Sigmoid colon (tissue), 7 donors: Measurements from ENCODE around the gene MPDZ. TPM values are rescaled to one million over a fixed set of nuclear protein-coding genes. Genes with fewer than 3 reads are reported as not detected.

ENCODE experiments used
- DNase-seq: peaks from one replicate; pipeline ENCODE4 v3.0.0-alpha.2; 2019
- H3K27ac ChIP-seq, 4 donors: fragments of 200-600 bp; sonication (generic); one replicate each; pipeline ENCODE4 v1.5.1; 2016 to 2019; ENCODE audit warnings: mild to moderate bottlenecking in 1 of 4
- H3K27me3 ChIP-seq, 3 donors: fragments of 200-600 bp; sonication (generic); one replicate each; pipeline ENCODE4 v1.5.1; 2019; ENCODE audit warnings: mild to moderate bottlenecking in 1 of 3
- H3K36me3 ChIP-seq, 4 donors: fragments of 200-600 bp; sonication (generic); one replicate each; pipeline ENCODE4 v1.5.1; 2016 to 2019
- H3K4me1 ChIP-seq, 4 donors: fragments of 200-600 bp; sonication (generic); one replicate each; pipeline ENCODE4 v1.5.1; 2017 to 2019
- H3K4me3 ChIP-seq, 4 donors: fragments of 200-600 bp; sonication (generic); one replicate each; pipeline ENCODE4 v1.5.1; 2017 to 2019; ENCODE audit warnings: mild to moderate bottlenecking in 2 of 4, moderate library complexity in 1 of 4
- H3K9me3 ChIP-seq, 4 donors: fragments of 200-600 bp in 3 of 4; sonication (generic) in 3 of 4; one replicate each; pipeline versions ENCODE4 v1.5.1 to v1.6.1; 2013 to 2019
- EP300 ChIP-seq, 4 donors: sonication (generic); formaldehyde crosslinking; IDR thresholded peaks; one replicate each; pipeline ENCODE4 v1.6.1; 2017; ENCODE audit warnings: antibody characterized with exemption in 4 of 4
- POLR2A ChIP-seq, 2 donors: fragments of 450-650 bp; IDR thresholded peaks; one replicate each; pipeline ENCODE4 v1.6.1; 2016; ENCODE audit warnings: antibody characterized with exemption in 2 of 2, mild to moderate bottlenecking in 2 of 2, moderate library complexity in 2 of 2
- POLR2AphosphoS5 ChIP-seq, 4 donors: sonication (generic); formaldehyde crosslinking; IDR thresholded peaks; one replicate each; pipeline ENCODE4 v1.6.1; 2017; ENCODE audit warnings: antibody characterized with exemption in 4 of 4
- WGBS, 2 donors: extraction: QIAGEN DNeasy Blood & Tissue Kit; methylation state at CpG; one replicate each; pipeline ENCODE4 v1.1.7; 2013; 5-methylcytosine and 5-hydroxymethylcytosine counted together
- intact Hi-C: fragments of 100-400 bp; cut with DNase I; formaldehyde crosslinking; loops from one replicate; pipeline ENCODE4 v1.15.1; 2023
- polyA plus RNA-seq, 3 donors: library from polyadenylated mRNA; stranded (reverse); fragments of 200-250 nt; gene quantifications; one replicate each; pipeline ENCODE4 v1.2.3, GENCODE V29; 2013
- total RNA-seq, 4 donors: library from RNA; depleted of rRNA; stranded (reverse); fragments of >200 nt; gene quantifications; one replicate each; pipeline ENCODE4 v1.1.0, GENCODE V29; 2016
- TF ChIP-seq, protein P1 (sequence below), 4 experiments: fragments of 450-650 bp in 3 of 4; fragments of 200-600 bp in 1 of 4; IDR thresholded peaks; one replicate each; pipeline ENCODE4 v1.5.1; 2016 to 2019; ENCODE audit warnings: antibody characterized with exemption in 4 of 4, mild to moderate bottlenecking in 3 of 4, moderate library complexity in 2 of 4
- donor health status: healthy with polysubstance abuse.
- donor health status: Bipolar disorder and iron deficiency.
- donor health status: healthy.

MPDZ gene
- total and polyA plus RNA-seq, 7 donors, result 3.6 to 72.2 (median 62.8) TPM

DNA sequence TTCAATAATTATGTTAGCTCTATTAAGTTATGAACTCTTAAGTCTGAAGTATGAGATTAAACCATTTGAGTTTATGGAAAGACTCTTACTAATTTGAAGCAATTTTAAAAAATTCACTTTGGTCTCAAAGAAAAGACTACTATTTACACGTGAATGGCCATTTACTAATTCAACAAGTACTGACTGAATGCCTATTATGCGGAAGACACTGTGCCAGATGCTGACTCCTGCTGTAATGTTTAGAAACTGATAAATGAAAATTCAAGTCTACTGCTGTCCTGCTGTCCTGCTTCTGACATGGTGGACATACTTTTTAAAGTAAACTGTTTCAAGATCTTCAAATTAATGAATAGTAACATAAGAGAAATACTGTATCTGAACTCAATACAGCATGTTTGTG lies 116.2 kb downstream of the MPDZ start:
- no peak for DNase-seq
- H3K4me3 ChIP-seq, result no peak overlapping the region
- TF ChIP-seq POLR2A (IDR thresholded peaks at IDR 0.05) (no peak), EP300 (IDR thresholded peaks at IDR 0.05) (no peak), POLR2AphosphoS5 (IDR thresholded peaks at IDR 0.05) (no peak)
- TF ChIP-seq, protein P1, sequence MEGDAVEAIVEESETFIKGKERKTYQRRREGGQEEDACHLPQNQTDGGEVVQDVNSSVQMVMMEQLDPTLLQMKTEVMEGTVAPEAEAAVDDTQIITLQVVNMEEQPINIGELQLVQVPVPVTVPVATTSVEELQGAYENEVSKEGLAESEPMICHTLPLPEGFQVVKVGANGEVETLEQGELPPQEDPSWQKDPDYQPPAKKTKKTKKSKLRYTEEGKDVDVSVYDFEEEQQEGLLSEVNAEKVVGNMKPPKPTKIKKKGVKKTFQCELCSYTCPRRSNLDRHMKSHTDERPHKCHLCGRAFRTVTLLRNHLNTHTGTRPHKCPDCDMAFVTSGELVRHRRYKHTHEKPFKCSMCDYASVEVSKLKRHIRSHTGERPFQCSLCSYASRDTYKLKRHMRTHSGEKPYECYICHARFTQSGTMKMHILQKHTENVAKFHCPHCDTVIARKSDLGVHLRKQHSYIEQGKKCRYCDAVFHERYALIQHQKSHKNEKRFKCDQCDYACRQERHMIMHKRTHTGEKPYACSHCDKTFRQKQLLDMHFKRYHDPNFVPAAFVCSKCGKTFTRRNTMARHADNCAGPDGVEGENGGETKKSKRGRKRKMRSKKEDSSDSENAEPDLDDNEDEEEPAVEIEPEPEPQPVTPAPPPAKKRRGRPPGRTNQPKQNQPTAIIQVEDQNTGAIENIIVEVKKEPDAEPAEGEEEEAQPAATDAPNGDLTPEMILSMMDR (IDR thresholded peaks at IDR 0.05), result no peak
- H3K4me1 ChIP-seq, result no peaks in the 10 kb centered on the region
- no peaks in the 10 kb centered on the region for H3K27me3 ChIP-seq
- intact Hi-C loops, result no loop called here
- H3K9me3 ChIP-seq, result no peaks in the 10 kb centered on the region
- no peak overlapping the region for H3K27ac ChIP-seq
- peaks cover 0 to 73% (median 2%) of the 10 kb centered on the region in 4 donors for H3K36me3 ChIP-seq
- 75 to 78% methylated on average over 2 of the region's 2 CpGs for WGBS, 2 donors

DNA sequence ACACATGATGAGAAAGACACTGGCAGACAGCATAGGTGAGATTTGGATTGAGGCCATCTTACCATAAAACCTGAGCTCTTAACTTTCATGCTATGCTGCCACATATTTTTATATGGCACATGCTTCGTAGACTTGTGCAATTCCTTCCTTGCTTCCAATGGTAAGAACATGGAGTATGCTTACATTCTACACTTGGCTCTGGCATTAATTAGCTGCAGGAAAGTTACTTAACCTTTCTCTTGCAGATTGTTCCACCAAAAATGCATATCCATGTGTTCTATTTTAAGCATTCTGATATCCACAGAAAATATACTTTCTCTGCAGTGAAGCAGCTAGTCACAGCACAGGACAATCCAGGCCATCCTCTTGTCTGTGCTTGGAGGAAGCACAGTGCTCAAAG lies 119.4 kb downstream of the MPDZ start:
- DNase-seq, result no peak
- Histone ChIP-seq H3K36me3 (peaks cover 0 to 73% (median 6%) of the 10 kb centered on the region in 4 donors), H3K4me1 (no peaks in the 10 kb centered on the region), H3K27me3 (no peaks in the 10 kb centered on the region), H3K9me3 (no peaks in the 10 kb centered on the region), H3K4me3 (no peak overlapping the region), H3K27ac (no peak overlapping the region)
- TF ChIP-seq, protein P1 (IDR thresholded peaks at IDR 0.05), result no peak
- TF ChIP-seq EP300 (IDR thresholded peaks at IDR 0.05) (no peak), POLR2A (IDR thresholded peaks at IDR 0.05) (no peak), POLR2AphosphoS5 (IDR thresholded peaks at IDR 0.05) (no peak)
- whole genome bisulfite sequencing, 2 donors, result 57 to 78% methylated on average over 1 of the region's 1 CpG
- intact Hi-C loops, result no loop called here

DNA sequence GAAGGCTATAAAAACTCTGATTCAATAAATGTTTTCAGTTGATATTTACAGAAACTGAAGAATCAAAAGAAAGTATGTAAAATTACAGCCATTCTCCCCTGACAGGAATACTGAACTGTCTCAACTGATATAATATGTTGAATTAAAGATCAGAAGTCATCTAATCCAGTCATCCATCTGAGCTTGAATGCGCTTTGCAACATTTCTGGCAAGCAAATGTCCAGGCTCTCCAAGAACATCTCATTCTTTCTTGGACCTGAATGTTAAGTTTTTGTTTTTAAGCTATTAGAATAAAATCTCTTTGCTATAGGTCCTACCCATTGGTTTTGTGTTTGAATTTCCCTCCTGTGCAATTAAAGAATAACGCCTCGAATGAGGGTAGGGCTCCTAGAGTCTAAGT lies 120.5 kb downstream of the MPDZ start:
- no peak for DNase-seq
- no peak overlapping the region for H3K27ac ChIP-seq
- TF ChIP-seq POLR2AphosphoS5 (IDR thresholded peaks at IDR 0.05), result no peak
- no peak for TF ChIP-seq EP300 (IDR thresholded peaks at IDR 0.05)
- TF ChIP-seq, protein P1 (IDR thresholded peaks at IDR 0.05), result no peak
- TF ChIP-seq POLR2A (IDR thresholded peaks at IDR 0.05), result no peak
- no peaks in the 10 kb centered on the region for H3K4me1 ChIP-seq
- no peak overlapping the region for H3K4me3 ChIP-seq
- intact Hi-C loops, result no loop called here
- H3K27me3 ChIP-seq, result no peaks in the 10 kb centered on the region
- no peaks in the 10 kb centered on the region for H3K9me3 ChIP-seq
- H3K36me3 ChIP-seq, result peaks cover 0 to 76% (median 6%) of the 10 kb centered on the region in 4 donors
- WGBS, 2 donors, result 52 to 76% methylated on average over 3 of the region's 3 CpGs

DNA sequence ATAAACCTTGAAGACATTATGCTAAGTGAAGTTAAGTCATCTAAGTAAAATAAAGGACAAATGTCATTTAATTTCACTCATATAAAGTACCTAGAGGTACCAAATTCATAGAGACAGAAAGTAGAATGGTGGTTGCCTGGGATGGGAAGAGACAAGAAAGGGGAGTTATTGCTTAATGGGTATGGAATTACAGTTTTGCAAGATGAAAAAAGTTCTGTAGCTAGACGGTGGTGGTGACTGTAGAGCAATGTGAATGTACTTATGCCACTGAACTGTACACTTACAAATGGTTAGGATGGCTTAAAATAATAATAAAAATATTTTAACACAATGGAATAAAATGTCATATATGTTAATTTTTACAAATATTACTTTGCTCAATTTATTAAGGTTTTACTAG lies 128.0 kb downstream of the MPDZ start:
- H3K9me3 ChIP-seq, result no peaks in the 10 kb centered on the region
- H3K4me3 ChIP-seq, result no peak overlapping the region
- H3K36me3 ChIP-seq, result peaks cover 0 to 77% (median 5%) of the 10 kb centered on the region in 4 donors
- DNase-seq, result no peak
- no peak overlapping the region for H3K27ac ChIP-seq
- TF ChIP-seq POLR2A (IDR thresholded peaks at IDR 0.05) (no peak), POLR2AphosphoS5 (IDR thresholded peaks at IDR 0.05) (no peak), EP300 (IDR thresholded peaks at IDR 0.05) (no peak)
- H3K27me3 ChIP-seq, result no peaks in the 10 kb centered on the region
- intact Hi-C loops, result no loop called here
- H3K4me1 ChIP-seq, result no peaks in the 10 kb centered on the region
- WGBS, 2 donors, result 84 to 92% methylated on average over 1 of the region's 1 CpG

DNA sequence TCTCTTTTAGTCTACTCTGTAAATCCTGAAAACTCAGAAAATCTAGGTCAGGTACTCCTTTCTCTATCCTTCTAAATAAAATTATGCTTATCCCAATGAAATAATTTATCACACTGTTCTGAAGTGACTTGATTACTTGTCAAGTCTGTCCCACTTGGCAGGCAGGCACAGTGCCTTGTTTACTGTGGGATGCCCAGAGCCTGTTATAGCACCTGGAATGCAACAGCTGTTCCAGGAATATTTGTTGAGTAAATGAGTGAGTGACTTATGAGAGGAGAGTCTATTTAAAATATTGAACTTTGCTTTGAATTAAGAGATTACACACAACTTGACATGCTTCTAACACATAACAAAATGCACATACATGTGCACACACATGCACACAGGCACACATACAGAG lies 130.0 kb downstream of the MPDZ start:
- DNase-seq, result no peak
- Histone ChIP-seq H3K4me1 (peaks cover 0 to 10% (median 6%) of the 10 kb centered on the region in 4 donors), H3K4me3 (no peak overlapping the region), H3K27me3 (no peaks in the 10 kb centered on the region), H3K27ac (no peak overlapping the region), H3K36me3 (peaks cover 0 to 59% (median 5%) of the 10 kb centered on the region in 4 donors), H3K9me3 (no peaks in the 10 kb centered on the region)
- no peak for TF ChIP-seq POLR2A (IDR thresholded peaks at IDR 0.05)
- TF ChIP-seq EP300 (IDR thresholded peaks at IDR 0.05), result no peak
- TF ChIP-seq, protein P1 (IDR thresholded peaks at IDR 0.05), result no peak
- no peak for TF ChIP-seq POLR2AphosphoS5 (IDR thresholded peaks at IDR 0.05)
- intact Hi-C loops, result no loop called here
